SK-N-SH (cell line): Measurements from ENCODE around the gene MYL12B. TPM values are rescaled to one million over a fixed set of nuclear protein-coding genes. Genes with fewer than 3 reads are reported as not detected.

ENCODE experiments used
- CTCF ChIA-PET: fragments of 300-600, 350-600 bp; formaldehyde crosslinking; extraction: SDS; loops from one replicate; lab custom pipeline; 2021; lab: Yijun Ruan, JAX
- POLR2A ChIA-PET: fragments of 350-600 bp; sonication (Branson Sonifier 250); formaldehyde crosslinking; extraction: SDS; loops from one replicate; lab custom pipeline; 2020; ENCODE audit warnings: antibody characterized with exemption, inconsistent platforms; lab: Yijun Ruan, JAX
- DNase-seq: peaks from one replicate; pipeline ENCODE4 v3.0.0; 2012
- H2AFZ ChIP-seq: fragments of 200-600 bp; sonication (generic); 2 replicates; pipeline ENCODE4 v1.8.1; 2016; ENCODE audit warnings: antibody characterized with exemption, mild to moderate bottlenecking, low read depth
- H3F3A ChIP-seq: fragments of 200-600 bp; sonication (generic); replicated peaks from 2 replicates; pipeline ENCODE3; 2016; ENCODE audit warnings: antibody characterized with exemption, mild to moderate bottlenecking; ENCODE audit not compliant: insufficient read depth
- H3K27ac ChIP-seq, 2 experiments: fragments of 200-500 bp in 1 of 2; fragments of 200-600 bp in 1 of 2; sonication (Bioruptor generic) in 1 of 2; sonication (generic), shearing (Covaris generic) in 1 of 2; 2 replicates each; pipeline versions ENCODE4 v1.5.1 to v1.6.1; 2014 to 2016; ENCODE audit warnings: low read depth in 2 of 2, inconsistent platforms in 1 of 2, low read length in 1 of 2, mild to moderate bottlenecking in 1 of 2, mixed read lengths in 1 of 2
- H3K27me3 ChIP-seq: fragments of 200-600 bp; sonication (generic), shearing (Covaris generic); 2 replicates; pipeline ENCODE4 v1.6.1; 2016; ENCODE audit warnings: mixed run types; ENCODE audit not compliant: insufficient read depth
- H3K36me3 ChIP-seq, 2 experiments: fragments of 200-500 bp in 1 of 2; fragments of 200-600 bp in 1 of 2; sonication (Bioruptor generic) in 1 of 2; sonication (generic) in 1 of 2; replicated peaks in 1 of 2; 2 replicates each; pipeline versions ENCODE3 to v1.5.1; 2014 to 2016; ENCODE audit warnings: low read length in 1 of 2, mild to moderate bottlenecking in 1 of 2; ENCODE audit not compliant: insufficient read depth in 2 of 2, control insufficient read depth in 1 of 2
- H3K4me1 ChIP-seq, 2 experiments: fragments of 200-500 bp in 1 of 2; fragments of 200-600 bp in 1 of 2; sonication (Bioruptor generic) in 1 of 2; sonication (generic), shearing (Covaris generic) in 1 of 2; 2 replicates each; pipeline versions ENCODE4 v1.5.1 to v1.6.1; 2014 to 2016; ENCODE audit warnings: low read depth in 1 of 2, low read length in 1 of 2, mixed run types in 1 of 2; ENCODE audit not compliant: insufficient read depth in 2 of 2, control insufficient read depth in 1 of 2
- H3K4me2 ChIP-seq: fragments of 200-600 bp; sonication (generic), shearing (Covaris generic); 2 replicates; pipeline ENCODE4 v1.6.1; 2017; ENCODE audit warnings: mixed run types
- H3K4me3 ChIP-seq, 2 experiments: fragments of 200-500 bp in 1 of 2; fragments of 200-600 bp in 1 of 2; sonication (Bioruptor generic) in 1 of 2; sonication (generic), shearing (Covaris generic) in 1 of 2; 2 replicates each; pipeline versions ENCODE4 v1.5.1 to v1.8.1; 2014 to 2016; ENCODE audit warnings: low read depth in 2 of 2, inconsistent platforms in 1 of 2, low read length in 1 of 2, mild to moderate bottlenecking in 1 of 2, mixed read lengths in 1 of 2, moderate library complexity in 1 of 2
- H3K79me2 ChIP-seq: fragments of 200-600 bp; sonication (generic); 2 replicates; pipeline ENCODE4 v1.8.1; 2017; ENCODE audit warnings: mild to moderate bottlenecking; ENCODE audit not compliant: insufficient read depth
- H3K9ac ChIP-seq: fragments of 200-600 bp; sonication (generic); 2 replicates; pipeline ENCODE4 v1.6.1; 2017; ENCODE audit warnings: mixed run types
- H3K9me2 ChIP-seq: fragments of 200-600 bp; sonication (generic); 2 replicates; pipeline ENCODE4 v1.6.1; 2017; ENCODE audit warnings: mixed run types
- H3K9me3 ChIP-seq: fragments of 200-600 bp; sonication (generic); 2 replicates; pipeline ENCODE4 v1.6.1; 2017; ENCODE audit warnings: mixed run types, mild to moderate bottlenecking, moderate library complexity
- H4K20me1 ChIP-seq: fragments of 200-600 bp; sonication (generic); 2 replicates; pipeline ENCODE4 v1.6.1; 2017; ENCODE audit warnings: mild to moderate bottlenecking, mixed run types; ENCODE audit not compliant: insufficient read depth
- ELF1 ChIP-seq: IDR thresholded peaks from 2 replicates; pipeline ENCODE4 v1.4.0; 2012
- EP300 ChIP-seq, 2 experiments: IDR thresholded peaks; 2 replicates each; pipeline versions ENCODE4 v1.4.0 to v1.6.1; 2012; ENCODE audit warnings: borderline replicate concordance in 1 of 2, low read depth in 1 of 2, low read length in 1 of 2
- FOSL2 ChIP-seq: IDR thresholded peaks from 2 replicates; pipeline ENCODE4 v1.4.0; 2012; ENCODE audit warnings: low read depth, mild to moderate bottlenecking, moderate library complexity, borderline replicate concordance
- GATA2 ChIP-seq: sonication (generic); formaldehyde crosslinking; IDR thresholded peaks from 2 replicates; pipeline ENCODE4 v1.5.0; 2020; ENCODE audit warnings: mild to moderate bottlenecking, missing genetic modification reagents
- JUND ChIP-seq: IDR thresholded peaks from 2 replicates; pipeline ENCODE4 v1.4.0; 2012
- MAX ChIP-seq: IDR thresholded peaks from 2 replicates; pipeline ENCODE4 v1.4.0; 2012; ENCODE audit warnings: low read depth
- NFIC ChIP-seq: IDR thresholded peaks from 2 replicates; pipeline ENCODE4 v1.4.0; 2012; ENCODE audit warnings: borderline replicate concordance
- POLR2AphosphoS5 ChIP-seq: IDR thresholded peaks from 2 replicates; pipeline ENCODE4 v1.6.1; 2012; ENCODE audit warnings: low read depth, low read length
- RCOR1 ChIP-seq: fragments of 150-350 bp; IDR thresholded peaks from 2 replicates; pipeline ENCODE4 v1.6.1; 2017; ENCODE audit warnings: antibody characterized with exemption, low read length
- RFX5 ChIP-seq: IDR thresholded peaks from 2 replicates; pipeline ENCODE4 v1.6.1; 2012; ENCODE audit warnings: mild to moderate bottlenecking, improper control_type of control experiment, low read length
- RXRA ChIP-seq: IDR thresholded peaks from 2 replicates; pipeline ENCODE4 v1.4.0; 2012; ENCODE audit warnings: low read depth, mild to moderate bottlenecking, borderline replicate concordance
- SMC3 ChIP-seq: IDR thresholded peaks from 2 replicates; pipeline ENCODE4 v1.6.1; 2012; ENCODE audit warnings: low read depth, low read length, improper control_type of control experiment
- TCF12 ChIP-seq: IDR thresholded peaks from 2 replicates; pipeline ENCODE4 v1.4.0; 2012
- TEAD4 ChIP-seq: IDR thresholded peaks from 2 replicates; pipeline ENCODE4 v1.4.0; 2012; ENCODE audit warnings: mild to moderate bottlenecking, borderline replicate concordance; ENCODE audit not compliant: insufficient read depth
- YY1 ChIP-seq: IDR thresholded peaks from 2 replicates; pipeline ENCODE4 v1.4.0; 2012; ENCODE audit warnings: low read depth, mild to moderate bottlenecking
- ZBTB33 ChIP-seq: IDR thresholded peaks from 2 replicates; pipeline ENCODE4 v1.4.0; 2012; ENCODE audit warnings: low read depth, borderline replicate concordance
- WGBS: methylation state at CpG from one replicate; pipeline ENCODE4 v1.1.6; 2017; ENCODE audit warnings: low lambda C conversion rate; 5-methylcytosine and 5-hydroxymethylcytosine counted together
- polyA plus RNA-seq, 3 experiments: library from polyadenylated mRNA; depleted of rRNA; stranded (reverse); fragments of >200 nt; gene quantifications; 2 replicates each; pipeline ENCODE4 v1.2.3, GENCODE V29; 2012
- TF ChIP-seq, protein P1 (sequence below): fragments of 200-600 bp; sonication (generic); IDR thresholded peaks from 2 replicates; pipeline ENCODE4 v1.6.1; 2017; ENCODE audit warnings: antibody characterized with exemption, mild to moderate bottlenecking, moderate library complexity
- TF ChIP-seq, protein P2 (sequence below): IDR thresholded peaks from 2 replicates; pipeline ENCODE4; 2012
- TF ChIP-seq, protein P3 (sequence below): fragments of 150-350 bp; IDR thresholded peaks from 2 replicates; pipeline ENCODE4 v1.6.1; 2016; ENCODE audit warnings: mild to moderate bottlenecking, low read depth, low read length
- TF ChIP-seq, protein P4 (sequence below): IDR thresholded peaks from 2 replicates; pipeline ENCODE4 v1.6.1; 2012; ENCODE audit warnings: mild to moderate bottlenecking, low read depth, low read length, moderate library complexity
- TF ChIP-seq, protein P5 (sequence below): IDR thresholded peaks from 2 replicates; pipeline ENCODE4 v1.4.0; 2012; ENCODE audit warnings: low read depth, borderline replicate concordance

Gene MYL12B
- polyA plus RNA-seq, 1 of the 3 experiments (the other 2 are of a cell fraction) = 555 TPM

DNA sequence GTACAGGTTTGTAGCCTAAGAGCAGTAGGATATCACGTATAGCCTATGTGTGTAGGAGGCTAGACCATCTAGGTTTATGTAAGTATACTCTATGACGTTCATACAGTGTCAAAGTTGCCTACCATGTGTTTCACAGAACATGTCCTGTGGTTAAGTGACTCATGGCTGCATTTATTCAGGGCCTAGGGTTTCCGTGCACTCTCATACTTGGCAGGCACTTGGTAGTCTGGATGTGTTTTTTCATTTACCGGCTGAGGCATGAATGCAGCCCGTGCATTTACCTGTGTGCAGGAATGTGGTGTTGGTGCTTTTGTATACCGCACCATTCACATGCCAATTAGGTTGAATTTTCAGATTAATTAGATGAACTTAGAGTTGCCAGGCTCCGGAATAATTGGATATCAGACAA is 43.4 kb downstream of the MYL12B start (continued):
- TF ChIP-seq, protein P1, sequence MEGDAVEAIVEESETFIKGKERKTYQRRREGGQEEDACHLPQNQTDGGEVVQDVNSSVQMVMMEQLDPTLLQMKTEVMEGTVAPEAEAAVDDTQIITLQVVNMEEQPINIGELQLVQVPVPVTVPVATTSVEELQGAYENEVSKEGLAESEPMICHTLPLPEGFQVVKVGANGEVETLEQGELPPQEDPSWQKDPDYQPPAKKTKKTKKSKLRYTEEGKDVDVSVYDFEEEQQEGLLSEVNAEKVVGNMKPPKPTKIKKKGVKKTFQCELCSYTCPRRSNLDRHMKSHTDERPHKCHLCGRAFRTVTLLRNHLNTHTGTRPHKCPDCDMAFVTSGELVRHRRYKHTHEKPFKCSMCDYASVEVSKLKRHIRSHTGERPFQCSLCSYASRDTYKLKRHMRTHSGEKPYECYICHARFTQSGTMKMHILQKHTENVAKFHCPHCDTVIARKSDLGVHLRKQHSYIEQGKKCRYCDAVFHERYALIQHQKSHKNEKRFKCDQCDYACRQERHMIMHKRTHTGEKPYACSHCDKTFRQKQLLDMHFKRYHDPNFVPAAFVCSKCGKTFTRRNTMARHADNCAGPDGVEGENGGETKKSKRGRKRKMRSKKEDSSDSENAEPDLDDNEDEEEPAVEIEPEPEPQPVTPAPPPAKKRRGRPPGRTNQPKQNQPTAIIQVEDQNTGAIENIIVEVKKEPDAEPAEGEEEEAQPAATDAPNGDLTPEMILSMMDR = no peak
- TF ChIP-seq EP300 (IDR thresholded peaks at IDR 0.05; ENCODE audit: borderline replicate concordance in 1 of 2, low read depth in 1 of 2, low read length in 1 of 2) = peak in 1 of 2 experiments; percentile 70; a peak in 1 of 4 replicates
- TF ChIP-seq FOSL2 = peak; percentile 92
- 0 out of 2 replicates have a peak, but pooled peaks have one; percentile 40 for TF ChIP-seq TEAD4
- TF ChIP-seq JUND = peak; percentile 90
- no peak for TF ChIP-seq RCOR1
- TF ChIP-seq MAX = peak; percentile 95
- TF ChIP-seq, protein P2, sequence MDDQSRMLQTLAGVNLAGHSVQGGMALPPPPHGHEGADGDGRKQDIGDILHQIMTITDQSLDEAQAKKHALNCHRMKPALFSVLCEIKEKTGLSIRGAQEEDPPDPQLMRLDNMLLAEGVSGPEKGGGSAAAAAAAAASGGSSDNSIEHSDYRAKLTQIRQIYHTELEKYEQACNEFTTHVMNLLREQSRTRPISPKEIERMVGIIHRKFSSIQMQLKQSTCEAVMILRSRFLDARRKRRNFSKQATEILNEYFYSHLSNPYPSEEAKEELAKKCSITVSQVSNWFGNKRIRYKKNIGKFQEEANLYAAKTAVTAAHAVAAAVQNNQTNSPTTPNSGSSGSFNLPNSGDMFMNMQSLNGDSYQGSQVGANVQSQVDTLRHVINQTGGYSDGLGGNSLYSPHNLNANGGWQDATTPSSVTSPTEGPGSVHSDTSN = peak; percentile 72
- TF ChIP-seq TCF12 = peak; percentile 97
- no peak for TF ChIP-seq YY1

DNA sequence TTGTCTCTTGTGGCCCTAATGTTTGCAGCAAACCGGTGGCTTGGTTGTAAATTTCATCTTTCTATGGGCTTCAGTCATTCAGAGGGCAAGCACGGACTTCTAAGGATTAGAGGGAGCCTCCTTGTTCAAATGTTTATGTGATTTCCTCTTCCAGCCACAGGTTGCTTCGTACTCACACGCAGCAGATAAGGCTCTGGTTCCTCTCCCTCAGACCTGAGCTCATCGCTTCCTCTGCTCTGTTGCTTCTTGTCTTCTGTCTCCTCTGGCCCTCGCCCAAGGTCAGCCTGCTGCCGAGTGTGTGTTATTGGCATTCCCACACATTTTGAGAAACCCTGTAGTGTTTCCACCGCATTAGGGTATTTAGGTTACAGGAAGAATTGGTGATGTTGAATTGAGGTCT is 44.0 kb downstream of the MYL12B start:
- no peaks in the 10 kb centered on the region for H3K27me3 ChIP-seq
- TF ChIP-seq, protein P3, sequence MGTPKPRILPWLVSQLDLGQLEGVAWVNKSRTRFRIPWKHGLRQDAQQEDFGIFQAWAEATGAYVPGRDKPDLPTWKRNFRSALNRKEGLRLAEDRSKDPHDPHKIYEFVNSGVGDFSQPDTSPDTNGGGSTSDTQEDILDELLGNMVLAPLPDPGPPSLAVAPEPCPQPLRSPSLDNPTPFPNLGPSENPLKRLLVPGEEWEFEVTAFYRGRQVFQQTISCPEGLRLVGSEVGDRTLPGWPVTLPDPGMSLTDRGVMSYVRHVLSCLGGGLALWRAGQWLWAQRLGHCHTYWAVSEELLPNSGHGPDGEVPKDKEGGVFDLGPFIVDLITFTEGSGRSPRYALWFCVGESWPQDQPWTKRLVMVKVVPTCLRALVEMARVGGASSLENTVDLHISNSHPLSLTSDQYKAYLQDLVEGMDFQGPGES = no peak
- TF ChIP-seq YY1 (no peak), RXRA (no peak), SMC3 (no peak), RCOR1 (no peak), ELF1 (no peak), ZBTB33 (no peak), EP300 (IDR thresholded peaks at IDR 0.05; ENCODE audit: borderline replicate concordance in 1 of 2, low read depth in 1 of 2, low read length in 1 of 2) (no peak), GATA2 (CRISPR knock-in tag) (no peak), NFIC (no peak), POLR2AphosphoS5 (no peak), RFX5 (no peak)
- TF ChIP-seq, protein P4, sequence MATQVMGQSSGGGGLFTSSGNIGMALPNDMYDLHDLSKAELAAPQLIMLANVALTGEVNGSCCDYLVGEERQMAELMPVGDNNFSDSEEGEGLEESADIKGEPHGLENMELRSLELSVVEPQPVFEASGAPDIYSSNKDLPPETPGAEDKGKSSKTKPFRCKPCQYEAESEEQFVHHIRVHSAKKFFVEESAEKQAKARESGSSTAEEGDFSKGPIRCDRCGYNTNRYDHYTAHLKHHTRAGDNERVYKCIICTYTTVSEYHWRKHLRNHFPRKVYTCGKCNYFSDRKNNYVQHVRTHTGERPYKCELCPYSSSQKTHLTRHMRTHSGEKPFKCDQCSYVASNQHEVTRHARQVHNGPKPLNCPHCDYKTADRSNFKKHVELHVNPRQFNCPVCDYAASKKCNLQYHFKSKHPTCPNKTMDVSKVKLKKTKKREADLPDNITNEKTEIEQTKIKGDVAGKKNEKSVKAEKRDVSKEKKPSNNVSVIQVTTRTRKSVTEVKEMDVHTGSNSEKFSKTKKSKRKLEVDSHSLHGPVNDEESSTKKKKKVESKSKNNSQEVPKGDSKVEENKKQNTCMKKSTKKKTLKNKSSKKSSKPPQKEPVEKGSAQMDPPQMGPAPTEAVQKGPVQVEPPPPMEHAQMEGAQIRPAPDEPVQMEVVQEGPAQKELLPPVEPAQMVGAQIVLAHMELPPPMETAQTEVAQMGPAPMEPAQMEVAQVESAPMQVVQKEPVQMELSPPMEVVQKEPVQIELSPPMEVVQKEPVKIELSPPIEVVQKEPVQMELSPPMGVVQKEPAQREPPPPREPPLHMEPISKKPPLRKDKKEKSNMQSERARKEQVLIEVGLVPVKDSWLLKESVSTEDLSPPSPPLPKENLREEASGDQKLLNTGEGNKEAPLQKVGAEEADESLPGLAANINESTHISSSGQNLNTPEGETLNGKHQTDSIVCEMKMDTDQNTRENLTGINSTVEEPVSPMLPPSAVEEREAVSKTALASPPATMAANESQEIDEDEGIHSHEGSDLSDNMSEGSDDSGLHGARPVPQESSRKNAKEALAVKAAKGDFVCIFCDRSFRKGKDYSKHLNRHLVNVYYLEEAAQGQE = no peak
- TF ChIP-seq, protein P5, sequence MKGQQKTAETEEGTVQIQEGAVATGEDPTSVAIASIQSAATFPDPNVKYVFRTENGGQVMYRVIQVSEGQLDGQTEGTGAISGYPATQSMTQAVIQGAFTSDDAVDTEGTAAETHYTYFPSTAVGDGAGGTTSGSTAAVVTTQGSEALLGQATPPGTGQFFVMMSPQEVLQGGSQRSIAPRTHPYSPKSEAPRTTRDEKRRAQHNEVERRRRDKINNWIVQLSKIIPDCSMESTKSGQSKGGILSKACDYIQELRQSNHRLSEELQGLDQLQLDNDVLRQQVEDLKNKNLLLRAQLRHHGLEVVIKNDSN = no peak
- ChIA-PET CTCF (no interaction called here), POLR2A (no interaction called here)
- H3K9ac ChIP-seq = no peak overlapping the region
- 76% methylated on average over 8 of the region's 8 CpGs for WGBS
- H3K9me3 ChIP-seq = no peaks in the 10 kb centered on the region
- no peaks in the 10 kb centered on the region for H3K79me2 ChIP-seq
- no peaks in the 10 kb centered on the region for H4K20me1 ChIP-seq
- peaks cover 0 to 8% of the 10 kb centered on the region in 2 experiments; a peak in 3 of 4 replicates for H3K4me1 ChIP-seq
- H3K36me3 ChIP-seq = no peaks in the 10 kb centered on the region
- peaks cover 10% of the 10 kb centered on the region for H3F3A ChIP-seq
- no peak overlapping the region for H3K4me3 ChIP-seq
- peak overlapping the region; percentile 17 for H3K4me2 ChIP-seq
- no peak for DNase-seq
- peak overlapping the region in 1 of 2 experiments; percentile 66; a peak in 2 of 4 replicates for H3K27ac ChIP-seq
- H2AFZ ChIP-seq = peak overlapping the region; percentile 8; the same call in 1 of the 2 replicates
- H3K9me2 ChIP-seq = no peaks in the 10 kb centered on the region
